GM19239 (cell line): Measurements from ENCODE around the gene ARL2.
"Not testable (repeated sequence)": the region's sequence is repeated elsewhere in the genome, so short reads cannot be mapped to it uniquely, and the experiment has no call there.

Experiments
- DNase-seq: peaks from one replicate; pipeline ENCODE4 v3.0.0; 2011; ENCODE audit warnings: low spot score; ENCODE audit not compliant: insufficient read length
- FAIRE-seq: peaks from 2 replicates; lab custom pipeline; 2011; peaks lifted over from hg19 to GRCh38; lab: Jason Lieb, UNC

ARL2 gene

DNA sequence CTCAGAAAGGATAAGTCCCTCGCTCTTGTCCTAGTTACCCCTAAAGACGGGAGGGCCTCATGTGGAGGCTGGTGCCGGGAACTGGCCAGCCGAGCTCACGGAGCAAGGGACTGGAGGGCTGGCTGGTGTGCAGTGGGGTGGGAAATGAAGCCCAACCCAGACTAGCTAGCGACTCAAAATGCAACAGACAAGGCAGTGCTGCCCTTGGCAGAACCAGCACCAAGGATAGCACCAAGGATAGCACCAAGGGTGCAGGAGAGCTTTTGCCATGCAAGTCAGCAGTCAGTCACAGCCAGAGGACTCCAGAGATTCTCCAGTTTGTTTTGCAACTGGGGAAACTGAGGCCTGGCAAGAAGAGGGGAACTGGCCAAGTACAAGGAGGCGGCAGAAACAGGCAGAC lies 10.7 kb upstream of the ARL2 start:
- no peak for DNase-seq
- no peak for FAIRE-seq

DNA sequence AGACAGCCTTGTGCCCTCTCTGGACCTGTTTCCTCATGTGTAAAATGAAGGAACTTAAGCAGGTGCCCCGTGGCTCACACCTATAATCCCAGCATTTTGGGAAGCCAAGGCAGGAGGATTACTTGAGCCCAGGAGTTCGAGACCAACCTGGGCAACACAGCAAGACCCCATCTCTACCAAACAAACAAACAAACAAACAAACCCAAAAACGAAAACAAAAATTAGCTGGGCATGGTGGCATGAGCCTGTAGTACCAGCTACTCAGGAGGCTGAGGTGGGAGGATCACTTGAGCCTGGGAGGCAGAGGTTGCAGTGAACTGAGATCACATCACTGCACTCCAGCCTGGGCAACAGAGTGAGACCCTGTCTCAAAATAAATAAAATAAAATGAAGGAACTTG lies 10.0 kb upstream of the ARL2 start:
- not testable (repeated sequence) for FAIRE-seq, DNase-seq

DNA sequence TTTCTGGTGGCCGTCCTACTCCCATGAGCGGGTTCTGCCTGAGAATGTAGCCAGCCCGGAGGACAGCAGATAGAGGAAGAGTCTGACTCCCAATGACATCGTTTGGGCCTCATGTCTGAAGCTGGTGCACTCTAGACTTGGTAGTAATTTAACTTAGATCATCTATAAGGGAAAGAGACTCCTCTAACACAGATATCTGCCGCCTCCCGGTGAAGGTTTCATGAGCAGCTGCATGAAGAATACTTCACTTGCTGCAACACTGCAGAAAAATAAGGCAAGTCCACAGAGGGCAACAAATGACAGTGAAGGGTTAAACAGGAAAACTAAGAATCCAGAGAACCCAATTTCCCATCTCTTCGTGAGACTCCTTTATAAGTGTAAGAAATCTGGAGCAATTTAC lies 5.9 kb upstream of the ARL2 start:
- no peak for FAIRE-seq
- no peak for DNase-seq

DNA sequence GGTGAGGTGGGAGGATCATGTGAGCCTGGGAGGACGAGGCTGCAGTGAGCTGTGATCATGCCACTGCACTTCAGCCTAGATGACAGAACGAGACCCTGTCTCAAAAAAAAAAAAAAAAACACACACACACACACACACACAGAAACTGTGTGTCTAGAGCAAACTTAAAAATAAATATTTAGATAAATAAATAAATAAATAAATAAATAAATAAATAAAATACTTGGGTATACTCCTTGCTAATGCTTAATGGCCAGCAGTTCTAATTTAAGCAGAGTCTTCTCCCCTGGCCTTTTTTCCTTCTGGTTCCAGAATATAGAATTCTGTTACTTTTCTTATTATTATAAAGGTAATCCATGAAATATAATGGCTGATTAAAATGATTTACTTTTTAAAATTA lies 5.1 kb upstream of the ARL2 start:
- no peak for FAIRE-seq
- no peak for DNase-seq

DNA sequence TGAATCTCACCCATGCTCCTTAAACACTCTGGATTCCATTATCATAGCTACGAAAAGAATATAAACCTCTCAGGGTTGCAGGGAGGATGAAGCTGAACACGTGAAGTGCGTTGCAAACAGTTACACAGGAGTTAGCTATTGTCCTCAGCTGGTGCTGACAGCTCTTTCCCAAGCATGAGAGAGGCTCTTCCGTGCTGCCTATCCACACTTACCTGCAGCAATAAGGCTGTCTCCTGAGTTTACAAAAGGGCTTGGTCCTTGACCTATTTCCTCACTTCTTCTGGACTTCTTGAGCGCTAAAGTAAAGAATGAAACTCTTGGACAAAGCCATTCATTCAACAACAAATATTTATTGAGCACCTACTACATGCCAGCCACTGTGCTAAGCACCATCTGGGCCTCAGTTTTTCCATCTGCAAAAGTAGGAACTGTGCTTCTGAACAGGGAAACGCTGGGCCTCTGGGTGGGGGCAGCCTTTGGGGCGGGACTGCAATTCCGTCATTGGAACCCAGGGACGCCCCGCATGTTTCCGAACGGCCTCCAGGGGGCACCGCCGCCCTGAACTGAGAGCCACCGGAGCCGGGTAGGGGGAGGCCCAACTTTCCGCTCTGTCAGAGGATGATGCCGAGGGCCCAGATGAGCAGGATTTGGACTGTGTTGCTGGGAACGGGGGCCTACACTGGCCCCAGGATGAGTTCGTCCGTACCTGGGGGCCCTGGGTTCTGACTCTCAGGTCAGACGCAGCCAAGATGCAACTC lies 651 bp upstream of the ARL2 start:
- DNase-seq (peak; percentile 93), FAIRE-seq (peak; percentile 44)

DNA sequence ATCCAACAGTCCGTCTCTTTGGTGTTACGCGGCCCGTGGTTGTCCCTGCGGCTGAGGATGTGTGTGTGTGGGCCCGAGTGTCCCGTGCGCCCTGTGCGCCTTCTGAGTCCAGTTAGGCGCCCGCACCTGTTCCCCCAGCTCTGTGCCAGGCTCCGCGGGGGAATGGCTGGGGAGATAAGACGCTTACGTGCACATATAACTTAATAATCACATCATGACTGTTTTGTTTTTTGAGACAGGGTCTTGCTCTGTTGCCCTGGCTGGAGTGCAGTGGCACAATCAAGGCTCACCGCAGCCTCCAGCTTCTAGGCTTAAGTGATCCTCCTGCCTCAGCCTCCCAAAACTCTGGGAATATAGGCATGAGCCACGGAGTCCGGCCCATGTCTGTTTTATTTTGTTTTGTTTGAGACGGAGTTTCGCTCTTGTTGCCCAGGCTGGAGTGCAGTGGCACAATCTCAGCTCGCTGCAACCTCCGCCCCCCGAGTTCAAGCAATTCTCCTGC lies 817 bp downstream of the ARL2 start:
- no peak for DNase-seq
- no peak for FAIRE-seq

DNA sequence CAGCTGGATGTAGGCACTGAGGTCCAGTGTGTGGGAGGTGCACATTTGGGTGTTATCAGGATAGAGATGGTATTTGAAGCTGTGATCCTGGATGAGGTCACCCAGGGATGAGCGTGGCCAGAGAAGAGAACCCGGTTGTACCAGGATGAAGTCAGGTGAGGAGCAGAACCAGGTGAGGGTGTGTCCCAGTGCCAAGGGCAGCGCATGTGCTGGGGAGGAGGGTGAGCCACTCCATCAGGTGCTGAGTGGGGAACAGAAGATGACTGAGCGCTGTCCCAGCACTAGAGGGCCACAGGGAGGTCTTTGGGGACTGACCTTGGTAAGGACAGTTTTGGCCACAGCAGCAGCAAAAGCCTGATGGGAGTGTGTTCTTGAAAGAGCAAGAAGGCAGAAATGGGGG lies 2.7 kb downstream of the ARL2 start:
- DNase-seq (no peak), FAIRE-seq (no peak)

DNA sequence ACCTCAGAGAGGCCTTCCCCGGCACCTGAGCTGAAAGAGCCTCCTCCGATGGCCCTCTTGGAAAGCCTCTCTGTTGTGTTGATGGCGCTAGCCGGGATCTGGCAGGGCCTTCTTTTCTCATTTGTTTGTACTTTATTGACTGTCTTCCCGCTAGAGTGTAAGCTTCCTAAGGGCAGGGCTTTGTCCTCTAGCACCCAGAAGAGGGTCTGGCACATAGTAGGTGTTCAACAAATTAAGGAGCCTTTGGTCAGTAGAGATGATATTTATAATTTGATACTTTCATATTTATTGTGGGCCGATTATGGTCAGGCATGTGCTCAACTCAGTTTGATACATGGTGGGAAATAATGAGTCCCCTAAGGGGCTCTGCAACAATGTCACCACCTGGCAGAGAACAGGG lies 4.0 kb downstream of the ARL2 start:
- DNase-seq (no peak), FAIRE-seq (no peak)

DNA sequence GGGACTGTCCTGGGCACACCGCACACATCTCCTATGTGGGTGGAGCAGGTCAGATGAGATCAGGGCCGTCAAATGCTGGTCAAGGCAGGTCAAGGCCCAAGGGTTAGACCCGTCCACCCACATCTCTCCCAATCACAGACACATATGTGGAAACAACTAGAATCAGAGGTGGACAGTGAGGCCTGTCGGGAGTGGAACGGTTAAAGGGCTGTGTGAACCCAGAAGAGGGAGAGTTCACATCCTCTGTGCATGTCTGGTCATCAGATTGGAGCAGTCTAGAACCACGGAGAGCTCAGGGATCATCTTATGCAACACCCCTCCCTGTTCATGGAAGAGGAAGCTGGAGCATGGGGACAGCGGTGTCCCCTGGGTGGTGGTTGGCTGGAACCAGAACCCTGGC lies 5.9 kb downstream of the ARL2 start:
- FAIRE-seq (no peak), DNase-seq (no peak)

DNA sequence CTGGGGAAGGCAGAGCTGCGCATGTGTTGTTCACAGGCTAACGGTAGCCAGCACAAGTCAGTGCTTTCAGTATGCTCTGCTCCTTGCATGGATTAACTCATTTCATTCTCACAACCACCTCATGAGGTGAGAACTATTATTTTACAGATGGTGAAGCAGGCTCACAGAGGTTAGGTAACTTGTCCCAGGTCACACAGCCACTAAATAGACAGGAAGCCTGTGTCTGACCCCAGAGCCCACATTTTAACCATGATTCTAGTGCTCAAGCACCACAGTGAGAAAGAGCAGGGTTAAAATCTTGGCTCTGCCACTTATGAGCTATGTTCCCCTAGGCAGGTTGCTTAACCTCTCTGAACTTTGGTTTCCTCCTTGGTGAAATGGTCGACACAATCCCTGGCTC lies 7.0 kb downstream of the ARL2 start:
- FAIRE-seq, result no peak
- DNase-seq, result no peak

DNA sequence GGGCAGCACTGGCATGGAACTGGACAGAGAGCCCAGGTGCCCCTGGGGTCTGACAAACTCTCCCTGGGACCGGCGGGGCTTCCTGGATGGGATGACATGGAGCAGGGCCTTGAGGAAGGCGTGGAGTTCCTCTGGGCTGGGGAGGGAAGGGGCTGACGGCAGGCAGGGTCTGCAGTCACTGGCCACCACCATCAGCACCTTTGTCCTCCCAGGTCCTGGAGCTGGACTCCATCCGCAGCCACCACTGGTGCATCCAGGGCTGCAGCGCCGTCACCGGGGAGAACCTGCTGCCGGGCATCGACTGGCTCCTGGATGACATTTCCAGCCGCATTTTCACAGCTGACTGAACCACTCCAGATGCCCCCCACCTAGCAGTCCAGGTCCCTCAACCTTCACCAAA lies 7.5 kb downstream of the ARL2 start:
- DNase-seq, result no peak
- no peak for FAIRE-seq

DNA sequence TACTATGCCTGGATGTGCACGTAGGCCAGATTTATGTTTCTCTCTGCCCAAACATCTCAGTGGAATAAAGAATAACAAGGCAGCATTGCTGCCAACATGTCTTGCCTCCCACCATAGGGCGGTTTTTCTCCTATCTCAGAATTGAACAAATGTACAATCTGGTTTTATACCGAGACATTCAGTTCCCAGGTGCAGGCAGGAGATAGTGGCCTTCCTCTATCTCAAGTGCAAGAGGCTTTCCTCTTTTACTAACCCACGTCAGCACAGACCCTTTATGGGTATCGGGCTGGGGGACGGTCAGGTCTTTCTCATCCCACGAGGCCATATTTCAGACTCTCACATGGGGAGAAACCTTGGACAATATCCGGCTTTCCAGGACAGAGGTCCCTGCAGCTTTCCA lies 9.5 kb downstream of the ARL2 start:
- not testable (repeated sequence) for DNase-seq, FAIRE-seq

DNA sequence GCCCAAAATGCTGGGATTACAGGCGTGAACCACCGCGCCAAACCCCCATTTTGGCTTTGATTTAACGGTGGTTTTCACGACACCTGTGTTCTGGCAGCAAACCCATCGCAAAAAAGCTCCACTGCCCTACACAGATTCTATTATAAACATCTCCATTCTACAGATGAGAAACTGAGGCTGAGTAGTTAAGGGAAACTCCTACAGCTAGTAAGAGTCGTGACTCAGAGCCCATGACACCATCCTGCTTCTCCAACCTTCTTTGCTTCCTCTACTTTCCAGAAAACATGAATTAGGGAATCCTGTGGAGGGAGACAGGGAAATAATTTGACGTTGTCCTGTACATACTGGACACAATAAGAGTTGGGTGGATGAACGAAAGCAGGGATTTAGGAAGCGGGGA lies 12.8 kb downstream of the ARL2 start:
- DNase-seq, result no peak
- no peak for FAIRE-seq

DNA sequence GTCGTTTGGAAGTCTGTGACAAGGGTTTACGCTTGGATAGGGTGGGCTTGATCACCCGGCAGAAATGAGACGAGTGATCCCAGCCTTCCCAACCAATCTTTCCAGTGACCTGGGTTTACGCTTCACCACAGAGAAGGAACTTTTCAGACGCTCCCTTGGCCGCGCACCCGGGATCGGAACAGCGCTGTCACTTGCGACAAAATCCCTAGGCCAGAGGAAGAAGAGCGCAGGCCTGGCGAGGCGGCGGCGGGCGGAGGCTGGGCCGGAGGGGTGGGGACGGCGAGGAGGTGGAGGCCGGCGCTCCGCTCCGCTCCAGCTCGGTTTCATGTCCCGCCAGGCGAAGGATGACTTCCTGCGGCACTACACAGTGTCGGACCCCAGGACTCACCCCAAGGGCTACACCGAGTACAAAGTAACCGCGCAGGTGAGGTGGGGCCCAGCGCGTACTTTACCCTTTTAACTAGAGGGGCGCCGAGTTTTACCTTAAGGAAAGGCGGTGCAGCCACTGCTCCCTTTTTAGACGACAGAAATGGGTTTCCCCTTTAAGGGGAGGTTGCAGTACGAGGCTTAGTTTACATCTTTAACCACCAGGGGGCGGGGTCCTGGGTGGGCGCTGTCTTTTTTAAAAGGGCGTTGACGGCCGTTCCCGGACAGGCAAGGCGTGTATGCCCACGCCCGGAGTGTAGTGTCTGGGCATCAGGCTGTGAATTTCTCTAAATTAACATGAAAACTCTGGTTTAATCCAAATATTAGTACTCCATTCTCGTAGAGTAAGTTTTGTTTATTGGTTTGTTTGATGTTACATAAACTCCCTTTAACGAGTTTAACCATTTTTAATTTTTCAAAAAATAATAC lies 13.5 kb downstream of the ARL2 start, which contains the start of gene SNX15:
Gene SNX15, plus strand, starts transcription at position 227 of the 855 bp plus-strand sequence. Its CDS starts 99 bp downstream, at position 326.
- FAIRE-seq (peak; percentile 80), DNase-seq (peak; percentile 91)

DNA sequence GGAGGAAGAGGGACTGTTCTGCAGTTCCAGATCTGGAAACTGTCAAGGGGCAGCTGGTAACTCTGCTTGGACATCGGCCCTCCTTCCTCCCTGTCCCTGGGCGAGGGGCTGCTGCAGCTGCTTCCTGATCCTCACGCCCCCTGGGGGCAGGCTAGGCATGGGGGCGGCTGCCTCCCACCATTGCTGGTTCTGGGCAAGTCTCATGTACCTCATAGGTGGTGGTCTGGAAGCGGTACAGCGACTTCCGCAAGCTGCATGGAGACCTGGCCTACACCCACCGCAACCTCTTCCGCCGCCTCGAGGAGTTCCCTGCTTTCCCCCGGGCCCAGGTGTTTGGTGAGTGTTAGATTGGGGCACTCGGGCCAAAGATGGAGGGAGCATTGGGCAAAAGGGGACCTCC lies 18.3 kb downstream of the ARL2 start:
- FAIRE-seq (no peak), DNase-seq (no peak)

DNA sequence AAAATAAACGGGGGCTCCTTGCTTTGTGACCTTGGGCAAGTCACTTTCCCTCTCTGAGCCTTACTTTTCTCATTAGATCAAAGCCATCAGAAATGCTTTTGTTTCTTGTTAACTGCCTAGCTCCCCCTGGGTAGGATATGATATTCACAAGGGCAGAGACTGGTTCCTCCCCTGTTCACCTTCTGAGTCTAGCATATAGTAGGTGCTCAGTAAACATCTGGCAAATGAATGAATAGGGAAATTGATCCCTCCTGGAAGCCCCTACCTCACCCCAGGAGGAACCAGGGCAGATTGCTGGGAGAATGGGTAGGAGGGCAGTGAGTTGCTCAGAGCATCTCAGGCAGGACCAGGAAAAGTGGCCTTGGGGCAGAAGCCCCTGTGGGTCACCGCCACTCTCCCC lies 20.5 kb downstream of the ARL2 start:
- DNase-seq (no peak), FAIRE-seq (no peak)

DNA sequence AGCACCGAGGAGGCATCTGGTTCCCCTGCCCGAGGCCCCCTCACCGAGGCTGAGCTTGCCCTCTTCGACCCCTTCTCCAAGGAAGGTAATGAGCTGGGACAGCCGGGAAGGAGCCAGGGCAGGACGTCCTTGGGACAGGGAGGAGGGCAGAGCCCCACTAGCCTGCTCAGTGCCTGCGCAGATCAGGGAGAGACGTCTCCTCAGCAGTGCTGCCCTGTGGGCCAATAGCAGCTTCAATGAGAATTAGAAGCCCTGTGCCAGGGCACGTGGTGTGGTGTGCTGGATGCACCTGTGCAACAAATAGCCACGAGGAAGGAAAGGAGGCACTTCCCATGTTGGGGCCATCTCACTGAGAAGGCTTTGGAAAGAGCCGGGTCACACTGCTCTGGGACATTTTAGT lies 21.6 kb downstream of the ARL2 start:
- FAIRE-seq (no peak), DNase-seq (no peak)

DNA sequence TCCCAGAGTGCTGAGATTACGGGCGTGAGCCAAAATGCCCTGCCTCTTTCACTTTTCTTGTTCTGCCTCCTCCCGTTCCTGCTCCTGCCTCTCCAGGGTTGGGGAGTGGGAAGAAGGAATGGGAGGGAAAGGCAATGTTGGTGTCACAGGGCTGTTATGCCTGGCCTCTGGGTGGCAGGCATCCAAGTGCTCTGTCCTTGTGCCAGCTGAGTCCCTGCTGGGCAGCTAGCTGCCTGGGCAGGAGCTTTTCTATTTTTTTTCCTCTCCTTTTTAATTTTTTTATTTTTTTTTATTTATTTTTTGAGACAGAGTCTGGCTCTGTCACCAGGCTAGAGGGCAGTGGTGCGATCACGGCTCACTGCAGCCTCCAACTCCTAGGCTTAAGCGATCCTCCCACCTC lies 23.0 kb downstream of the ARL2 start:
- no peak for FAIRE-seq

DNA sequence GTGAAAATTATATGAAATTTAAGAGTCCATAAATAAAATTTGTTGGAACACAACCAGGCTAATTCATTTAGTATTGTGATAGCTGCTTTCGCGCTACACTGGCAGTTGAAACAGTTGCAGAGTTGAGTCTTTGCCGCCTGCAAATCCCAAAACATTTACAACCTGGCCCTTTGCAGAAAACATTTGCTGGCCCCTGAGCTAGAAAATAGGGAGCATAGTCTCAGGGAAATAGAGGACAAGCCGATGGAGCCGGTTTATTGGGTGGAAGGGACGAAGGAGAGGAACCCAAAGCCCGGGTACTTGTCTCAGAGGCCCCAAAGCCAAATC lies 26.5 kb downstream of the ARL2 start:
- FAIRE-seq (no peak), DNase-seq (no peak)

More for the DNA sequence above, 23.0 kb downstream of the ARL2 start:
- no peak for DNase-seq

DNA sequence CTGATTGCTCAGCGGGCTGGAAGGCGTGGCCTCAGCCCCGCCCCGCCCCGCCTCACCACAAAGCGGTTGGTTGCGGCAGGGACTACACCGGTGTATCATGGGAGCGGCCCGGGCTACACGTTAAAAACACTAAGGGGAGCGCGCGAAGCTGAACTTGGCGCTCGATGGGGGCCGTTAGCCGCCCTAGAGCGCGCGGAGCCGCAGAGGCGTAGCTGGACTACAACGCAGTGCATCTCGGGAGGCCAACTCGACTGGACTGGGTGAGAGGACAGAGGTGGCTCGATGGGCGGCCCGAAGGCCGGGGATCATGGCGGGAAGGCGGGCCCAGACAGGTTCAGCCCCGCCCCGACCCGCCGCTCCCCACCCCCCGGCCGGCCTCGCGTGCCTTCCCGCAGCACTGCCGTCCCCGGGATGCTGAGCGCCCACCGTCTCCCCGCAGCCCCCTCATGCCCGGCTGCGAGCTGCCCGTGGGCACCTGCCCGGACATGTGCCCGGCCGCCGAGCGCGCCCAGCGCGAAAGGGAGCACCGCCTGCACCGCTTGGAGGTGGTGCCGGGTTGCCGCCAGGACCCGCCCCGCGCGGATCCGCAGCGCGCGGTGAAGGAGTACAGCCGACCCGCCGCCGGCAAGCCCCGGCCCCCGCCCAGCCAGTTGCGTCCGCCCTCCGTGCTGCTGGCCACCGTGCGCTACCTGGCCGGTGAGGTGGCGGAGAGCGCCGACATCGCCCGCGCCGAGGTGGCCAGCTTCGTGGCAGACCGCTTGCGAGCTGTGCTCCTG lies 27.1 kb downstream of the ARL2 start, which contains the start of gene SAC3D1:
Gene SAC3D1, plus strand, starts transcription at position 364 of the 776 bp plus-strand sequence. Its CDS starts 83 bp downstream, at position 447.
- DNase-seq (peak; percentile 98), FAIRE-seq (peak; percentile 97)
